Measurements from ENCODE around the gene PIK3AP1.

DNA sequence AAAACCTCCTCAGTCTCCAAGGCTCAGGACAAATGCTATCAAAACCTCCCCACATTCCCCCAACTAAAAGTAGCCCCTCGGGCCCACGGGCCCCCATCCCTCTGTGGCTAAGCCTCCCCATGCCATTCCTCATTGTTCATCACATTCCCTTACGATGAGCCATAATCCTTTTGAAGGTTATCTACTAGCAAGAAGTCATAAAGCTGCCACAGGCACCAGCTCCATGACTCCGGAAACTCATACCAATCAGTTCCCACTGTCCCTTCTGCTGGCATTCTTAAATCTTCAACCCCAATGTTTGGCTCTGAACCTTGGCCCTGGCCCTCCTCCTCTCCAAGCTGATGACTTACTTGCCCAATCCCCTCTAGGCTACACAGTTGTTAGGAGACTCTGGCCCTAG is 114.1 kb downstream of the PIK3AP1 start:
- TF ChIP-seq, protein P1, sequence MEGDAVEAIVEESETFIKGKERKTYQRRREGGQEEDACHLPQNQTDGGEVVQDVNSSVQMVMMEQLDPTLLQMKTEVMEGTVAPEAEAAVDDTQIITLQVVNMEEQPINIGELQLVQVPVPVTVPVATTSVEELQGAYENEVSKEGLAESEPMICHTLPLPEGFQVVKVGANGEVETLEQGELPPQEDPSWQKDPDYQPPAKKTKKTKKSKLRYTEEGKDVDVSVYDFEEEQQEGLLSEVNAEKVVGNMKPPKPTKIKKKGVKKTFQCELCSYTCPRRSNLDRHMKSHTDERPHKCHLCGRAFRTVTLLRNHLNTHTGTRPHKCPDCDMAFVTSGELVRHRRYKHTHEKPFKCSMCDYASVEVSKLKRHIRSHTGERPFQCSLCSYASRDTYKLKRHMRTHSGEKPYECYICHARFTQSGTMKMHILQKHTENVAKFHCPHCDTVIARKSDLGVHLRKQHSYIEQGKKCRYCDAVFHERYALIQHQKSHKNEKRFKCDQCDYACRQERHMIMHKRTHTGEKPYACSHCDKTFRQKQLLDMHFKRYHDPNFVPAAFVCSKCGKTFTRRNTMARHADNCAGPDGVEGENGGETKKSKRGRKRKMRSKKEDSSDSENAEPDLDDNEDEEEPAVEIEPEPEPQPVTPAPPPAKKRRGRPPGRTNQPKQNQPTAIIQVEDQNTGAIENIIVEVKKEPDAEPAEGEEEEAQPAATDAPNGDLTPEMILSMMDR (IDR thresholded peaks at IDR 0.05), result no peak
- no peak for TF ChIP-seq POLR2A (IDR thresholded peaks at IDR 0.05)
